HG02642 (cell line): ENCODE results near the gene DLST.

Experiments used
- ATAC-seq: cut with Tn5 transposase; IDR thresholded peaks from one replicate; pipeline ENCODE4 v1.9.1; 2021; ENCODE audit warnings: mild to moderate bottlenecking; ENCODE audit not compliant: unreplicated experiment, poor library complexity

DLST gene

DNA sequence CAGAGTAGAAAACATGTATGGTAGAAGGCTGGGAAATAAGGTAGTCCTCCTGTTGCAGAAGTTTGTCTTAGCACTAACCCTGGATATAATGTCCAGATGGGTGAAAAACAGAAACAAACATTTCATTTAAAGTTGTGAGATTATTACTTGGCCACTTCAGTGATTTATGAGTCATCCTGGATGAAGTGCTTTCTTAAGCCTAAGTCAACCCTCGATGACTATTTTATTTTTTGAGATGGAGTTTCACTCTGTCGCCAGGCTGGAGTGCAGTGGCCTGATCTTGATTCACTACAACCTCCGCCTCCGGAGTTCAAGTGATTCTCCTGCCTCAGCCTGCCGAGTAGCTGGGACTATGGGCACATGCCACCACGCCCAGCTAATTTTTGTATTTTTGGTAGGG, 10.2 kb downstream of the DLST start:
- ATAC-seq: no peak

DNA sequence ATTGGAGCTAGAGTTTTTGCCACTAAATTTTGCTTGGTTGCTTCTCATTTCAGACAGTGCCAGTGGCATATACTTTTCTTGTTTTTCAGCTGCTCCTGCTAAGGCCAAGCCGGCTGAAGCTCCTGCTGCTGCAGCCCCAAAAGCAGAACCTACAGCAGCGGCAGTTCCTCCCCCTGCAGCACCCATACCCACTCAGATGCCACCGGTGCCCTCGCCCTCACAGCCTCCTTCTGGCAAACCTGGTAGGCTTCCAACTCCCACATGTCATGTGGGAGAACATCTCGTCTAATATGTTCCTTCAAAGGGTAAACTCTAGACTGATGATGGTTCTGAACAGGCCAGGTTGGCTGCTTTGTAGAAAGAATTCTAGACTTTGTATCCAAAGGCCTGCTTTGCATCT, 11.0 kb downstream of the DLST start:
- no peak for ATAC-seq

DNA sequence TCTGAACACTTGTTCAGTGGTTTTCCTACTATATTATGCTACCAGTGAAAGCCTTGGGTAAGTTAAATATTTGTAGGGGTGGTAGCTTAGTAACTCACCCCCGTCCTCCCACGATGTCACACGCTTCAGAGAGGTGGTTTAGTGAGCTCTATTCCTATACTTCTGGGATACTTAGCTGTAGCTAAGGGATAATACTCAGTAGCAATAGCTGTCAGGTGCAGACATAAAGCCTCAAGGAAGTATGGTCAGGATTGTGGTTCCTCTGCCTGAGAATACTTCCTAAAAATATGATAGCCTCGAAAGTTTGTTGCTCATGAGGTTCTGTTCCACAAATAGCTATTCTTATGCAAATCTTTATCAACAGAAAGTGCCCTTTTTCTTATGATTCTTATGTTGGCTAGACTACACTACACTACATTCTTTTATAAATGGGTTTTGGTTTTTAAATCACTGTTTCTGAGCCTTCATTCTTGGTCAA, 11.9 kb downstream of the DLST start:
- peak; percentile 51 for ATAC-seq

DNA sequence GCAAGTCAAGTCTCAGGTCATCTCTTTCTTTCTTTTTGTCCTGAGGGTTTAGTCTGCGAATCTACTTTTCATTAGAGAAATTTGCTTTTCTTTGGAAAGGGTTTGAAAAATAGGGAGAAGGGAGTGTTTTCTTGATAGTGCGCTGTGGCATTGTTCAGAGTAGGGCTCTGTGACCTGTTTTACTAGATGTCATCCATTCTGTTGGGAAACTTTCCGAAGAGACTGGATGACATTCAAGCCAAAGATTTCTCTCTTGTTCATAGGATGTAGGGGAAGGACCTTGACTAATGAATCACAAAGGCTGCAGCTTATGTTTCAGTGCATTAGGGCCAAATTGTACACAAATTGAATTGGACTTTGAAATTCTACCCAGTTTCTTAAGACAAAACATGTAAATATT, 14.7 kb downstream of the DLST start:
- no peak for ATAC-seq

DNA sequence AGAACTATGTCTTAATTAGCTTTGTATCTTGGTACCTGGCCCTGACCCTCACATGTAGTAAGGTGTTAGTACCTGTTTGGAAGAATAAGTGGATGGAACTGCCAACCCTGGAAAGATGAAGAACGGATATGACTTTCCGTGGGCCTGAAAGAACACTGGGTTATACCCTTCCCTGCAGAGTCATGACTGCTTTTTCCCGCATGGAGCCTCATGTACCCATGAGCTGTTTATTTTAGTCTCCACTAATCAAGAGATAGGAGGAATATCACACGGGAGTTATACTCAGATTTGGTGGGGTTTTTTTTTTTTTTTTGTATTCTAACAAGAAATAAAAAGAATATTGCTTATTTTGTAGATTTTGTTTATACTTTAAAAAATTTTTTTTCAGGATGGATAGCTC, 15.9 kb downstream of the DLST start:
- ATAC-seq: no peak

DNA sequence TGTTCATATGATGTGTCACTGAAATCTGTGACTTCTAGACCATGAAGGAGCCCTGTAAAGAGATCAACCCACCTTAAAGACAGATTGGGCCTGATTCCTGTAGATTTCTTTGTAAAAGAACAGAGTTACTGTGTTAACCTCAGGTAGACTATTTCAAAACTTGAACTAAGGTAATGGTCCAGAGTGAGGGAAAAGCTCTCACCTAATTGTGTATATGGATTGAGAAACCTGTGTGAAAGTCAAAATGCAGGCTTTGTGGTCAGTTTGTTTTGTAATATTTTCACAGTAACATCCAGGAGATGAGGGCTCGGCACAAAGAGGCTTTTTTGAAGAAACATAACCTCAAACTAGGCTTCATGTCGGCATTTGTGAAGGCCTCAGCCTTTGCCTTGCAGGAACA, 16.4 kb downstream of the DLST start:
- no peak for ATAC-seq

DNA sequence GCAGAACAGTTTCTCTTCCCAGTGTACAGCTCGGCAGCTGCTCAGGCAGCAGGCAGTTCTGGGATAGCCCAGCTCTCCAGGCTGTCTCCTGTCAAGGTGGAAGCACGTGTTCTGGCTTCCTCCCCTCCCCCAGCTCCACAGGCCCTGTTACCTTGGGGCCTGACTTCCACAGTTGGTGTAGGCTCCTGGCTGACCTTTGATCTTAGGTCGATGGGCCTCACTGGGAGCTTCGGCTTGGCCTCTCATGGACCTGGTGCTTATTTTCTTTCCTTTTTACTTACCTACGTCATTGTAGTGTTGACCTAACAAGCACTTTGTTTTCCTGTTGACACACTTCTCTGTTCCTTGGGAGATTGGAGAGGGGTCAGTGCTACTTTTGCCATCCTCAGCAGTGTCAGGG, 17.0 kb downstream of the DLST start:
- ATAC-seq: no peak

DNA sequence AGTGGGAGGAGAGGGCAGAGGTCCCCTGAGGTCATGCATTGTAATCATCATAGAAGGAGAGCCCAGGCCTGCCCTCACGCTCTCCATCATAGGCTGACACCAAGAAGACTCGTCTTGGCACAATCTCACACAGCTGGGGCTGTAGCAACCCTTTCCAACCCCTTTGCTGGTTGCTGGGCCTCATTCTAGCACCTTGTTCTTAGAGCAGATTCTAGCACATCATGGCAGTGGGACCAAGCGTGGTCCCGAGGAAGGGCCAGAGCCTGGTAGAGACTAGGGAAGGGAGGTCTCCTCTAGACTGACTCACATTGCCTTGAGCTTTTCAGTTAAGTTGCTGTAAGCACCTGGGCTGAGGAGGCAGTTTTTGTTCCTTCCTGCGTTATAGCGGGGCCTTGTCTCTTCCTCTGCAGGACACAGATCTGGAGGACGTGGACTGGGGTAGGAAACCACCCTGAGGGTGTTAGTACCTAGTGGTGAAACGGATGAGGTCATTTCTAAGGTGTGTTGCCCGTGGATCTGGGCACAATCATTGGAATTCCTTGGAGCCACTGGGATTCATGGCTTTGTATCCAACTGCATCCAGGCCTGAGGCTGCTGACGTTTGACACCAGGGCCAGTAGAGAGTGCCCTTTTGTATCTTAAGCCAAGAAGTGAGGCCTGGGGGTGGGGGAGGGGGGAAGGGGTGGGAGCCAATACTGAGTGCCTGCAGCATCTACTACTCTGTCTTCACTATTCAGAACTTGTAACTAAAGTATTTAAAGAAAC, 21.4 kb downstream of the DLST start:
- ATAC-seq: no peak

DNA sequence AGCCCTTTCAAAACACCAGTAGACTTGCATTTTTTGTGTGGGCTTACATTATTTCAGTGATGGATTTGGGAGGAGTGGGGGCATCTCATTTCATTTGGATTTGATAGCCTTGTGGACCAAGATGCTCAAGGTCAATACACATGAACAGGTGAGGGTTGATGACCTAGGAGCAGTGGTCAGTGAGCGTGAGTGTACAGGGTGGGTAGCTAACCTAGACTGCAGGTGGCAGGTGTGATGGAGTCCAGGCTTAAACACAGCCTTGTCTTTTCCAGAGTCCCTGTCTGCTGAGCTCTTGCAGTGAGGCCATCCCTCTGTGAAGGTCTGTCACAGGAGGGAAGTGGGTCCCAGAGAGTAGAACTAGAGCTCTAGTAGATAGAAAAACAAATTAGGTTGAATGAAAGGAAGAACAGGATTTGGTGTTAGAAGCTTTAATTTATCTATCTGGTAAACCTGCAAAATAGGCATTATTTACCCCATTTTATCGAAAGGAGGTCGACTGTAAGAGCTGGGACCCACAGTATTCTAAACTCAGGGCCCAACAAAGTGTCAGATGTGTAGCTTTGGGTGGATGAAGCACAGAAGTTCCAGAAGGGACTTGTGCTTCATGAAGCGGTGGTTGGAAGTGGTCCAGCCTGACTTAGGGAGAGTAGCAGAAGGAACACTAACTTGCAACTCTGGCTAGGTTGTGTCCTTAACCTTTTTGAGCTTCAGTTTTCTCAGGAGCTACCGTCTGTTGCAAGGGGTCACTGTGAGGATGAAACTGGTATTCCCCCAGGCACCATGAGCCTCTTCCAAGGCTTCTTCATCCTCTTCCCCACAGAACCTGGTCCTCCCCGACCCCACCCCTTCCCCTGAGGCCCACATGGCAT, 23.2 kb downstream of the DLST start:
- no peak for ATAC-seq

DNA sequence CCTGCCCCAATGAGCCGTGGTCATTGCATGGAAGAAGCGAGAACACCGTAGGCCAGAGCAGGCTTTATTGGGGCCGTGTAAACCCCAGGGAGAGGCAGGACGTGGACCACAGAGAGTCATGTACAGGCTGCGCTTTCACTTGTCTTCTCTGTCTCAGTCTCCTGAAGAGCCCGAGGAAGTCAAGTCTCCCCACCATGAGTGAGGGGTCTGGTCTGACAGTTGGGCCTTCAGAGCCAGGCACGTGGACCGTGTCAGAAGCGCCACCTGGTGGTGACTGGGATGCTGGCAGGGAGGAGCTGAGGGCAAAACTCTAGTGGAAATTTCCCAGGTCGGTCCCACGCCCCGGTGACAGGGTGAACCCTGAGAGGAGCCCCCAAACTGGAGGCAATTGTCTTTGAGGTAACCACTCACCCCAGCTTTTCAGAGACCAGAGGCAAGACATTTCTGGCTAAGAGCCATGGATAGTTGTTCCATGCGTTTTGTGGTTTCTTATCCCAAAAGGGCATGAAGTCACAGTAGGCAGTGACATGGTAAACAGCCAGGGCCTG, 24.0 kb downstream of the DLST start:
- ATAC-seq: peak; percentile 46

DNA sequence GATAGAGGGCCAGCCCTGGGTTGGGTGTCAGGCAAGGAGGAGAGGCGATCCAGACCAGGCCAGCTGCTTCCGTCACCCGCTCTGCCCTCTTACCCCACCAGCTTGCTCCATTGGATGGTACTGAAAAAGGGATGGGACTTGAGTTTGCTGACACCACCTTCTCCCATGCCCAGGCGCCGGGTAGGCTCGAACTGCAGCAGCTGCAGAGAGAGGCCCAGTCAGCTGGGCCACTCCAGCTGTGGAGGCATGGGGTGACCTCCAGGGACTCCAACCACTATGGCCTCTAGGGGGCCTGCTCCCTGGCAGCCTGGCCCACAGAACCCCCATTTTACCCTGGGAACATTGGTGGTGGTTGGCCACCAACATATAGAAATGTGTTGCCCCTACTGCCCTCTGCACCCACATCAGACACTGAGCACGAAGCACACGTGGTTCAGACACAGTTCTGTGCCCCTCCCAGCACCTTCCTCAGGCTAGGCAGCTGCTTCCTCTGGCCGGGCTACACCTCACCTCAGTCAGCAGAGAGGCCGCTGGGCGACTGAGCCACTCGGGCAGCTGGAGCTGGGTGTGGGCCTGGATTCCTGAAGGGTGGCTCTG, 25.3 kb downstream of the DLST start:
- ATAC-seq: no peak

DNA sequence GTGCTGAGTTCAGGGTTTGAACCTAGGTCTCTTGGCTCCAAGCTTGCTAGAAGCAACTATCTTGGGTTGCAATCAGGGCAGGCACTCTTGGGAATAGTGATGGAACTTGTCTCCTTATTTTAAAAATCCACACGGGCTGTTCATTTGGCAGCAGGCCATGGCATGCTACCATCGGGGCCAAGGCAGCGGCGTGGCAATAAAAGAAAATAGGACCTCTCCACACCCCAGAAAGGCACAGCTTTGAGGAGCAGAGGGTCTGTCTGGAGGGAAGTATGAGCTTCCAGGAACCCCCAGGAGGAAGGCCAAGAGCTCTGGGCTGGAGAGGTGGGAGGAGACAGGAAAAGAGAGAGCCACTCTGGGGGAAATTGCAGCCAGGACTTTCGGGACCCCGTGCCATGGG, 26.0 kb downstream of the DLST start:
- ATAC-seq: no peak

DNA sequence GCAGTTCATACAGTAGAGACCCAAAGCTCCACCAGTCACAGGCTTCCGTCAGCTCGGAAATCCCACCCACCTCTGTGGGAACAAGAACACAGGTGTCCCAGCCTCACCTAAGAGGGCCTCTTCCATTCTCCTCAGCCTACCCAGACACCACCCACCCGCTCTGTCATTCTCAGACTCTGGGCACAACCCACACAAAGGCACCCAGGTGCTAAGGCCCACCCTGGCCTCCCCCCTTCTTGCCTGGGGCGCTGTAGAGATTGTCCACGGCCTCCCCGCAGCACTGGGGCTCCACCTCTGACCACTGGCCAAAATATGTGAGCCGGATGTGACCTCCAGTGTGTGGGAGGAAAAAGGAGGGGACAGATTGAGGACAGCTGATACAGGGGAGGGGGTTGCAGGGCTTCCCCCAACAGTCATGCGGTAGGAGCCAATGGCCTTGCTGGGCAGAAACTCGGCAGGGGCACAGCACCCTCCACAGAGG, 27.2 kb downstream of the DLST start:
- no peak for ATAC-seq

DNA sequence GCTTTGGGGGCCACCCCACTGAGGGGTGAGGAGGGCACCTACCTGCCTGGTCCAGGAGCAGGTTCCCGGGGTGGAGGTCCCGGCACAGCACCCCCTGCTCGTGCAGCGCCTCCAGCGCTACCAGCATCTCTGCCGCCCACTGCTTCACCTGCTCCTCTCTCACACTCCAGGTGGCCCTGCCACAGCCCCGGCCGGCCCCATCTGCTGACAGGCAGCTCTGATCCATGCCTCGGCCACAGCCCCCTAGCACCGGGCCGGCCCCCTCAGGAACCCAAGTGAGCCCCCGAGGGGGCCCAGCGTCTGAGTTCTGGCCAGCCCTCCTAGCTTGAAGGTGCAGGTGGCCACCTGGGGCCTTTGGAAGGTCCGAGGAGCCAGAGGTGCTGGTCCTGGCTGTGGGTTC, 27.8 kb downstream of the DLST start:
- no peak for ATAC-seq

DNA sequence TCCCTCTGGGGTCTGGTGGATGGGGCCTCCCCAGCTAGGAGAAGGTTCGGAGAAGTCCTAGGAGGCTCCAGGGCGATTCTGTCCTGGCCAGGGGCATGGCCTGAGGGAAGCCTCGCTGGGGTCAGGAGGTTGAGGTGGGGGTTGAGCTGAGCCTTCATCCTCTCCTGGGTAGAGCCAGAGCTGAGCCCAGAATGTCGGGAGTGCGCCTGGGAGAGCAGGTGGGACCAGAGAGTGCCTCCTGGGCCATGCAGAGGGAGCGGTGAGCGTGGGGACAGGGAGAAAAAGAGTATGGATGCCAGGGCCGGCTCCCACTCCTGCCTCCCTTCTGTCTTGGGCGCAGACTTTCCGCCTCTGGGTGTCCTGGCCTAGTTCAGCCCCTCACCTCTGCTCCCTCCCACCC, 28.2 kb downstream of the DLST start:
- no peak for ATAC-seq

DNA sequence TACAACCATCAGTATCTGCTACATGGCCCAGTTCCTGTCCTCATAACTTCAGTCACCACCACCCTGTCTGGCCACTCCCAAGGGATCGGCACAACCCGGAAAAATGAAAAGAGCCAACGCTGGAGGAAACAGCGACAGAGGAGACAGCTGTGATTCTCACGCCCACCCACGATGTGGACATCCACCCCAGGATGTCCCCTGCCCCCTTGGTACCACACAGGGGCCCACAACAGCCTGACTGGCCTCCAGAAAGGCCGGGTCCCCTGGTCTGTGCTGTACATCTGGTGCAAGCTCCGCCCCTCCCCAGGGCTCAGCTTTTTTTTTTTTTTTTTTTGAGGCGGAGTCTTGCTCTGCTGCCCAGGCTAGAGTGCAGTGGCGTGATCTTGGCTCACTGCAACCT, 28.8 kb downstream of the DLST start:
- no peak for ATAC-seq

DNA sequence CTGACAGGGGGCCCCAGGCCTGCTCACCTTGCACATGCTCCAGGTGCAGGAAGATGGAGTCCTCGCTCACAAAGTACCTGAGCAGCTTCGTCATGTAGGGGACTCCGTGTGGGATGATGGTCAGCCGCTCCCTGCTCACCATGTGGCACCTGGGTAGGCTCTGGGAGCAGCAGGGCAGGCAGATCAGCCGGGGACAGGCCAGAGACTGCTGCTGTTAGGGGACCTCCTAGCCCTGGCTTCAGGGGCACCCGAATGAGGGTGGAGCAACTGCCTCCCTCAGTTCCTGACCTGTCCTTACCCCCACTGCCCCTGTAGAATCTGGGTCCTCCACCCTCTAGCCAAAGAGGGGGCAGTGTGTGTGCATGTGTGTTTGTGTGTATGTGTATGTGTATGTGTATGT, 29.5 kb downstream of the DLST start:
- no peak for ATAC-seq

DNA sequence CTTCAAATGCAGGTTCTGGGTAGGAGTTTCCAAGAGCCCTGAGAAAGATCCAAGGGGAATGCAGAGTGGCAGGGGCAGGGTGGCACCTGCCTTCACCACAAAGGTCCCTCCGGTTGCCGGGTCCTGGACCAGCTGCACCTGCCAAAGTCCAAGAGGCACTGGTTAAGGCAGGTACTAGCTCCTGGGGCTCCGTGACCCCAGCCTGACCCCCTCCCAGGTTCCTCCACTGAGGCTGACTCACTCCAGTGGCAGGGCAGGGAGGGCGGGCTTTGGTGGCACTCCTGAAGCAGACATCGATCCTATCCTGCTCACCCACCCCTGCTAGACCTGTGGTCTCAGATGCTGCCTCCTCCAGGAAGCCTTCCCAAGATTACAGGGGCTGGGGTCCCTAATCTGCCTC, 30.0 kb downstream of the DLST start:
- ATAC-seq: no peak

DNA sequence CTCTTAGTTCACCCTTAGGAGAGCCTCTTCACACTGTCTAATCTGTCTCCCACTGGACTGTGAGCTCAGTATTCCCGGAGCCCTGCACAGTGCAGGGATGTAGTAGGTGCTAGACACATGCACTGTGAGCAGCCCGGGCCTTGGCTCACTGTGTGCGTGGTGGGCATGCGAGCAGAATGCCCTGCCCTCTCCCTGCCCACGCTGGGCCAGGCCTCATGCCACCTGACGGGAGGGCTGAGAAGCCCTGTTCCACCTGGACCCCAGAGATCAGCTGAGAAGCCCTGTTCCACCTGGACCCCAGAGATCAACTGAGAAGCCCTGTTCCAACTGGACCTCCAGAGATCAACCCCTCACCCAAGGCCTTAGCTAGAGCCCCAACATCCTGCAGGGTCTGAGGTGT, 30.4 kb downstream of the DLST start:
- ATAC-seq: no peak

DNA sequence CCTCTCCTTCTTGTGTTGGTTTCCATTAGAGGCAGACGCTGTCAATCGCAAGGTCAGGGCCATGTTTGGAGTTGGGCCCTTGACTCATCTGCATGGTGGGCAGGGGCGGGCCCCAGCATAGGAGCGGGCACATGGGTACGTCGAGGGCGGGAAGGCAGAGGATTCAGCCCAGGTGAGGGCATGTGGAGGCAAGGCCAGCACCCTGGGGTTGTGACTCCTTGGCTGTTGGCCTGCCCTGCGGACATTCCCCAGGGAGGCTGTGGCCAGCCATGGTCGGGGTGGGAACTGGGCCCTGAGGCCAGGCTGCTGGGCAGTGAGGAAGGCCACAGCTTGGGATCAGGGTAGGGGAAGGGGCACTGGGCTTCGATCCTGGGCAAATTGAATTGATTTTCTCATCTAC, 31.1 kb downstream of the DLST start:
- no peak for ATAC-seq

DNA sequence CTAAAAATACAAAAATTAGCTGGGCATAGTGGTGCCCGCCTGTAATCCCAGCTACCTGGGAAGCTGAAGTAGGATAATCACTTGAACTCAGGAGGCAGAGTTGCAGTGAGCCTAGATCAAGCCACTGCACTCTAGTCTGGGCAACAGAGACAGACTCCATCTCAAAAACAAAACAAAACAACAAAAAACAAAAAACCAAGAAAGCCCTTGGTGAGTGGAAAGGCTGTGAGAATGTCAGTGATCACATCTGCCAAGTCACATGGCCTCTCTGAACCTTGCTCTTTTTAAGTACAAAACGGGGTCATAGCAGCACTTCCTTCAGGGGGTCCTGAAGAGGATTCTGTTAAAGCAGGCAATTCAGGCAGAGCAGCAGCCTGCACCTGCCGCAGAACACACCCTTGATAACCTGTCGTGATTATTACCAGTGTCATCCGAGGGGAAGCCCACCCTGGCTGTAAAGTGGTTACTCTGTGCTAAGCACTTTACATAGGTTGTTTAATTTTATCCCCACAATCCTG, 31.7 kb downstream of the DLST start:
- no peak for ATAC-seq
